ENCODE measurements around the gene P3H2.

- TF ChIP-seq CTCF (IDR thresholded peaks at IDR 0.05; ENCODE audit: borderline replicate concordance, extremely low read depth, low read length, poor library complexity, severe bottlenecking) (no peak), EZH2 (IDR thresholded peaks at IDR 0.05; ENCODE audit: borderline replicate concordance, low read depth, low read length, severe bottlenecking) (no peak)
These were observed 39.3 kb downstream of the P3H2 start for GRCh38 chr3:190081389-190081788.
